Upper lobe of left lung (tissue), 4 donors: ENCODE measurements around the gene WWC1.
A peak's percentile ranks its signal among the peaks of the same experiment; 100 is the strongest.

Experiments
- EP300 ChIP-seq, 4 donors: sonication (generic); formaldehyde crosslinking; IDR thresholded peaks; one replicate each; pipeline ENCODE4 v1.5.1; 2017; ENCODE audit warnings: antibody characterized with exemption in 4 of 4, control low read depth in 2 of 4
- POLR2A ChIP-seq, 4 donors: fragments of 450-650 bp; IDR thresholded peaks; one replicate each; pipeline ENCODE4 v1.5.1; 2016 to 2017; ENCODE audit warnings: antibody characterized with exemption in 4 of 4, mild to moderate bottlenecking in 2 of 4
- POLR2AphosphoS5 ChIP-seq, 2 donors: sonication (generic); formaldehyde crosslinking; IDR thresholded peaks; one replicate each; pipeline ENCODE4 v1.5.1; 2017; ENCODE audit warnings: antibody characterized with exemption in 2 of 2
- TF ChIP-seq, protein P1 (sequence below), 6 experiments: fragments of 450-650 bp in 4 of 6; fragments of 200-600 bp in 2 of 6; sonication (generic) in 2 of 6; IDR thresholded peaks; one replicate each; pipeline ENCODE4 v1.5.1; 2016 to 2019; ENCODE audit warnings: antibody characterized with exemption in 6 of 6

DNA sequence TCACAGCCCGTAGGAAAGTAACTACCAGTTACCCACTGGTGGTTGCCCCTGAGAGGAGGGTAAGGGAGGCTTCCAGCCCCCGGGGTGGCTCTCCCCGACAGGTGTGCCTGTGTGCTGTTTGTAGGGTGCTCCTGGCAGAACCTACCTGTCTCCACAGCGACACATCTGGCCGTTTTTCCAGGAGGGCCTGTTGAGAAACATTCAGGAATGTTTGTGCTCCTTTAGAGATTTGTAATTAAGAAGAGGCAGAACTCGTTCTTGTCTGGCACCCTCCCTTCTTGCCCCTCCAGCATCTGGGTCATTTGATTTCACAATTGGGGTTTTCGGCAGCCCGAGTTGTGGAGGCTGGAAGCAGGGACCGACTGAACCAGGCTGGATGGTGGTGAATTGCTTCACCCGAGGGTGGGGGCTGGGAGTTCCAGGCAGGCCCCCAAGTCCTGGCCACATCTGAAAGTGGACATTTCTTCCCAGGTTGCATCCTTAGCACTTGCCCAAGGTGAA, 74.2 kb downstream of the WWC1 start:
- peak in 1 of 4 donors; percentile 60 for TF ChIP-seq EP300 (IDR thresholded peaks at IDR 0.05)
- TF ChIP-seq, protein P1, sequence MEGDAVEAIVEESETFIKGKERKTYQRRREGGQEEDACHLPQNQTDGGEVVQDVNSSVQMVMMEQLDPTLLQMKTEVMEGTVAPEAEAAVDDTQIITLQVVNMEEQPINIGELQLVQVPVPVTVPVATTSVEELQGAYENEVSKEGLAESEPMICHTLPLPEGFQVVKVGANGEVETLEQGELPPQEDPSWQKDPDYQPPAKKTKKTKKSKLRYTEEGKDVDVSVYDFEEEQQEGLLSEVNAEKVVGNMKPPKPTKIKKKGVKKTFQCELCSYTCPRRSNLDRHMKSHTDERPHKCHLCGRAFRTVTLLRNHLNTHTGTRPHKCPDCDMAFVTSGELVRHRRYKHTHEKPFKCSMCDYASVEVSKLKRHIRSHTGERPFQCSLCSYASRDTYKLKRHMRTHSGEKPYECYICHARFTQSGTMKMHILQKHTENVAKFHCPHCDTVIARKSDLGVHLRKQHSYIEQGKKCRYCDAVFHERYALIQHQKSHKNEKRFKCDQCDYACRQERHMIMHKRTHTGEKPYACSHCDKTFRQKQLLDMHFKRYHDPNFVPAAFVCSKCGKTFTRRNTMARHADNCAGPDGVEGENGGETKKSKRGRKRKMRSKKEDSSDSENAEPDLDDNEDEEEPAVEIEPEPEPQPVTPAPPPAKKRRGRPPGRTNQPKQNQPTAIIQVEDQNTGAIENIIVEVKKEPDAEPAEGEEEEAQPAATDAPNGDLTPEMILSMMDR (IDR thresholded peaks at IDR 0.05): peak in 2 of 6 experiments; percentile 24 to 35
- TF ChIP-seq POLR2A (IDR thresholded peaks at IDR 0.05): no peak
- TF ChIP-seq POLR2AphosphoS5 (IDR thresholded peaks at IDR 0.05): peak; percentile 45 to 58
